Activated T-helper 1 cell treated with anti-CD3 and anti-CD28 coated beads, Interleukin-12 subunit alpha, Interleukin-12 subunit beta, Interleukin-2, Interleukin-4 antibody, amounts not matched to agents 30 ng/mL and 10 ng/mL and 1 ng/mL, durations not matched to agents 14 hours and 24 hours and 36 hours (primary cell): Measurements from ENCODE around the gene EPHA4. TPM values are rescaled to one million over a fixed set of nuclear protein-coding genes. Genes with fewer than 3 reads are reported as not detected.

Experiments
- DNase-seq: peaks from one replicate; pipeline ENCODE4 v3.0.0; 2021; ENCODE audit warnings: low spot score
- H3K27ac Mint-ChIP-seq: one replicate; pipeline ENCODE4 v1.8.0; 2021; ENCODE audit warnings: mild to moderate bottlenecking, mixed read lengths
- H3K27me3 Mint-ChIP-seq: one replicate; pipeline ENCODE4 v1.8.0; 2022; ENCODE audit warnings: mild to moderate bottlenecking, moderate library complexity, mixed read lengths; ENCODE audit not compliant: insufficient read depth
- H3K36me3 Mint-ChIP-seq: one replicate; pipeline ENCODE4 v1.8.0; 2021; ENCODE audit warnings: low read depth, mixed read lengths
- H3K4me1 Mint-ChIP-seq: one replicate; pipeline ENCODE4 v1.8.0; 2021; ENCODE audit warnings: low read depth, mixed read lengths
- H3K4me3 Mint-ChIP-seq: one replicate; pipeline ENCODE4 v1.8.0; 2021; ENCODE audit warnings: mild to moderate bottlenecking, moderate library complexity, mixed read lengths
- H3K9me3 Mint-ChIP-seq: one replicate; pipeline ENCODE4 v1.8.0; 2021; ENCODE audit warnings: mixed read lengths
- intact Hi-C: fragments of 100-400 bp; cut with micrococcal nuclease; formaldehyde crosslinking; loops from one replicate; pipeline ENCODE4 v1.15.1; 2024
- total RNA-seq: library from RNA; stranded (reverse); gene quantifications from 2 replicates; pipeline ENCODE4 v1.2.3, GENCODE V29; 2022

EPHA4 gene
- total RNA-seq, 1 donor from 2014 or later = 0.23 TPM

GRCh38 chr2:221569425-221569845, 2.7 kb downstream of the EPHA4 start:
- Mint-ChIP-seq H3K9me3 (no peaks in the 10 kb centered on the region), H3K27ac (no peak overlapping the region), H3K4me3 (no peak overlapping the region), H3K27me3 (peaks cover 61% of the 10 kb centered on the region), H3K4me1 (peaks cover 29% of the 10 kb centered on the region), H3K36me3 (peaks cover 5% of the 10 kb centered on the region)
- DNase-seq = no peak
- intact Hi-C loops = no loop called here

GRCh38 chr2:221568299-221568698, 3.8 kb downstream of the EPHA4 start:
- Mint-ChIP-seq H3K27me3 (peaks cover 57% of the 10 kb centered on the region), H3K4me1 (peaks cover 19% of the 10 kb centered on the region), H3K9me3 (no peaks in the 10 kb centered on the region), H3K4me3 (no peak overlapping the region), H3K36me3 (peaks cover 5% of the 10 kb centered on the region), H3K27ac (no peak overlapping the region)
- intact Hi-C loops = no loop called here
- no peak for DNase-seq

GRCh38 chr2:221567809-221568208, 4.3 kb downstream of the EPHA4 start:
- Mint-ChIP-seq H3K9me3 (no peaks in the 10 kb centered on the region), H3K27me3 (peaks cover 57% of the 10 kb centered on the region), H3K4me3 (no peak overlapping the region), H3K4me1 (peaks cover 19% of the 10 kb centered on the region), H3K36me3 (peaks cover 7% of the 10 kb centered on the region), H3K27ac (no peak overlapping the region)
- DNase-seq = no peak
- intact Hi-C loops = no loop called here

- Mint-ChIP-seq H3K36me3 (peaks cover 7% of the 10 kb centered on the region), H3K27me3 (peaks cover 54% of the 10 kb centered on the region), H3K4me3 (no peak overlapping the region), H3K27ac (no peak overlapping the region), H3K9me3 (no peaks in the 10 kb centered on the region), H3K4me1 (peaks cover 19% of the 10 kb centered on the region)
- intact Hi-C loops = no loop called here
- DNase-seq = no peak
Observed at GRCh38 chr2:221567231-221567760, 4.8 kb downstream of the EPHA4 start.

- DNase-seq = no peak
- Mint-ChIP-seq H3K36me3 (peaks cover 7% of the 10 kb centered on the region), H3K27me3 (peaks cover 33% of the 10 kb centered on the region), H3K9me3 (no peaks in the 10 kb centered on the region), H3K4me1 (peaks cover 4% of the 10 kb centered on the region), H3K4me3 (no peak overlapping the region), H3K27ac (no peak overlapping the region)
- intact Hi-C loops = no loop called here
Observed at GRCh38 chr2:221563270-221563985, 8.7 kb downstream of the EPHA4 start.

- peaks cover 13% of the 10 kb centered on the region for H3K4me1 Mint-ChIP-seq
- peaks cover 10% of the 10 kb centered on the region for H3K36me3 Mint-ChIP-seq
- H3K9me3 Mint-ChIP-seq = no peaks in the 10 kb centered on the region
- no peak for DNase-seq
- intact Hi-C loops = no loop called here
- no peak overlapping the region for H3K27ac Mint-ChIP-seq
- H3K27me3 Mint-ChIP-seq = peaks cover 25% of the 10 kb centered on the region
- no peak overlapping the region for H3K4me3 Mint-ChIP-seq
Observed at GRCh38 chr2:221562226-221562625, 9.9 kb downstream of the EPHA4 start.

- Mint-ChIP-seq H3K36me3 (peaks cover 10% of the 10 kb centered on the region), H3K4me1 (peaks cover 13% of the 10 kb centered on the region), H3K9me3 (no peaks in the 10 kb centered on the region), H3K4me3 (no peak overlapping the region), H3K27me3 (peaks cover 25% of the 10 kb centered on the region), H3K27ac (no peak overlapping the region)
- intact Hi-C loops = no loop called here
- DNase-seq = no peak
Observed at GRCh38 chr2:221561770-221562169, 10.3 kb downstream of the EPHA4 start.

- Mint-ChIP-seq H3K4me1 (peaks cover 22% of the 10 kb centered on the region), H3K27ac (no peak overlapping the region), H3K27me3 (peaks cover 12% of the 10 kb centered on the region), H3K4me3 (no peak overlapping the region), H3K36me3 (peaks cover 10% of the 10 kb centered on the region), H3K9me3 (no peaks in the 10 kb centered on the region)
- no peak for DNase-seq
- intact Hi-C loops = no loop called here
Observed at GRCh38 chr2:221559991-221560390, 12.1 kb downstream of the EPHA4 start.

- DNase-seq = no peak
- Mint-ChIP-seq H3K9me3 (no peaks in the 10 kb centered on the region), H3K36me3 (peaks cover 10% of the 10 kb centered on the region), H3K4me3 (no peak overlapping the region), H3K27ac (no peak overlapping the region), H3K27me3 (peaks cover 6% of the 10 kb centered on the region), H3K4me1 (peaks cover 25% of the 10 kb centered on the region)
- intact Hi-C loops = no loop called here
Observed at GRCh38 chr2:221558107-221558506, 14.0 kb downstream of the EPHA4 start.

- H3K4me3 Mint-ChIP-seq = peak overlapping the region; percentile 28
- H3K27ac Mint-ChIP-seq = no peak overlapping the region
- H3K27me3 Mint-ChIP-seq = no peaks in the 10 kb centered on the region
- DNase-seq = no peak
- H3K36me3 Mint-ChIP-seq = peaks cover 5% of the 10 kb centered on the region
- H3K9me3 Mint-ChIP-seq = no peaks in the 10 kb centered on the region
- peaks cover 30% of the 10 kb centered on the region for H3K4me1 Mint-ChIP-seq
- intact Hi-C loops = loop anchor here (1.0 kb wide), 1 partner anchor 37 kb away; no protein-coding TSS in a partner anchor
Observed at GRCh38 chr2:221555494-221555846, 16.6 kb downstream of the EPHA4 start.

GRCh38 chr2:221554769-221555493, 17.2 kb downstream of the EPHA4 start:
- no peaks in the 10 kb centered on the region for H3K9me3 Mint-ChIP-seq
- H3K27ac Mint-ChIP-seq = no peak overlapping the region
- peak overlapping the region; percentile 28 for H3K4me3 Mint-ChIP-seq
- peaks cover 30% of the 10 kb centered on the region for H3K4me1 Mint-ChIP-seq
- intact Hi-C loops = loop anchor here (1.0 kb wide), 1 partner anchor 37 kb away; no protein-coding TSS in a partner anchor
- no peak for DNase-seq
- H3K27me3 Mint-ChIP-seq = no peaks in the 10 kb centered on the region
- peaks cover 5% of the 10 kb centered on the region for H3K36me3 Mint-ChIP-seq

GRCh38 chr2:221553333-221553732, 18.8 kb downstream of the EPHA4 start:
- DNase-seq = no peak
- no peaks in the 10 kb centered on the region for H3K27me3 Mint-ChIP-seq
- intact Hi-C loops = no loop called here
- no peak overlapping the region for H3K27ac Mint-ChIP-seq
- no peak overlapping the region for H3K4me3 Mint-ChIP-seq
- H3K36me3 Mint-ChIP-seq = peaks cover 3% of the 10 kb centered on the region
- no peaks in the 10 kb centered on the region for H3K9me3 Mint-ChIP-seq
- H3K4me1 Mint-ChIP-seq = peaks cover 33% of the 10 kb centered on the region

GRCh38 chr2:221552291-221552690, 19.8 kb downstream of the EPHA4 start:
- intact Hi-C loops = no loop called here
- H3K27ac Mint-ChIP-seq = no peak overlapping the region
- H3K9me3 Mint-ChIP-seq = no peaks in the 10 kb centered on the region
- DNase-seq = no peak
- H3K36me3 Mint-ChIP-seq = peaks cover 1% of the 10 kb centered on the region
- H3K4me3 Mint-ChIP-seq = no peak overlapping the region
- no peaks in the 10 kb centered on the region for H3K27me3 Mint-ChIP-seq
- H3K4me1 Mint-ChIP-seq = peaks cover 26% of the 10 kb centered on the region
